ENCODE data around the gene GLI1. TPM values are rescaled to one million over a fixed set of nuclear protein-coding genes. Genes with fewer than 3 reads are reported as not detected.
A peak's percentile ranks its signal among the peaks of the same experiment; 100 is the strongest.

GLI1 gene
- polyA plus RNA-seq, 2 of the 4 experiments (the other 2 are of a cell fraction), result 13.1 to 27.3 TPM

GRCh38 chr12:57416039-57416996 lies 43.3 kb upstream of the GLI1 start:
- Histone ChIP-seq H3K9me3 (no peaks in the 10 kb centered on the region), H3K27ac (peak overlapping the region in 1 of 2 experiments; percentile 74; a peak in 3 of 6 replicates), H3K4me2 (peak overlapping the region; percentile 26; the same call in 2 of the 3 replicates), H3K4me3 (no peak overlapping the region), H3K4me1 (peaks cover 15% of the 10 kb centered on the region)
- FAIRE-seq, result no peak
- CTCF ChIA-PET, result interaction anchor here (0.9 to 3.5 kb wide), 4 partner anchors 36 to 659 kb away, joined by 3 to 21 read pairs (median 3); no protein-coding TSS in a partner anchor
- WGBS (ENCODE audit: missing lambda C conversion rate), result 72% methylated on average over 8 of the region's 8 CpGs
- TF ChIP-seq, protein P1, sequence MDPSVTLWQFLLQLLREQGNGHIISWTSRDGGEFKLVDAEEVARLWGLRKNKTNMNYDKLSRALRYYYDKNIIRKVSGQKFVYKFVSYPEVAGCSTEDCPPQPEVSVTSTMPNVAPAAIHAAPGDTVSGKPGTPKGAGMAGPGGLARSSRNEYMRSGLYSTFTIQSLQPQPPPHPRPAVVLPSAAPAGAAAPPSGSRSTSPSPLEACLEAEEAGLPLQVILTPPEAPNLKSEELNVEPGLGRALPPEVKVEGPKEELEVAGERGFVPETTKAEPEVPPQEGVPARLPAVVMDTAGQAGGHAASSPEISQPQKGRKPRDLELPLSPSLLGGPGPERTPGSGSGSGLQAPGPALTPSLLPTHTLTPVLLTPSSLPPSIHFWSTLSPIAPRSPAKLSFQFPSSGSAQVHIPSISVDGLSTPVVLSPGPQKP (IDR thresholded peaks at IDR 0.05; ENCODE audit: low read depth, low read length), result no peak
- TF ChIP-seq FOSL2 (IDR thresholded peaks at IDR 0.05) (no peak), FOSL2 (CRISPR knock-in tag; IDR thresholded peaks at IDR 0.05) (peak; percentile 12; the same call in 1 of the 2 replicates)
- POLR2A ChIA-PET, result no interaction called here
- peak in 1 of 2 experiments; percentile 76; a peak in 3 of 6 replicates for ATAC-seq
- DNase-seq (ENCODE audit: low read depth in 1 of 2, low spot score in 1 of 2), result peak in 1 of 2 experiments; percentile 30

- H3K27ac ChIP-seq, result no peak overlapping the region
- no peak overlapping the region for H3K4me3 ChIP-seq
- ATAC-seq, result no peak
- peaks cover 15% of the 10 kb centered on the region for H3K4me1 ChIP-seq
- CTCF ChIA-PET, result interaction anchor here (0.6 to 3.5 kb wide), 11 partner anchors 8 to 174 kb away, joined by 3 to 21 read pairs (median 4); partner anchors contain the start of gene INHBC
- POLR2A ChIA-PET, result no interaction called here
- TF ChIP-seq NR3C1 (IDR thresholded peaks at IDR 0.05) (no peak), FOSL2 (IDR thresholded peaks at IDR 0.05) (no peak), FOSL2 (CRISPR knock-in tag; IDR thresholded peaks at IDR 0.05) (no peak), SREBF2 (IDR thresholded peaks at IDR 0.05) (no peak)
- TF ChIP-seq, protein P1 (IDR thresholded peaks at IDR 0.05; ENCODE audit: low read depth, low read length), result no peak
- no peaks in the 10 kb centered on the region for H3K9me3 ChIP-seq
- WGBS (ENCODE audit: missing lambda C conversion rate), result 98% methylated on average over 9 of the region's 9 CpGs
- no peak overlapping the region for H3K4me2 ChIP-seq
- DNase-seq (ENCODE audit: low read depth in 1 of 2, low spot score in 1 of 2), result no peak
- no peak for FAIRE-seq
Measured at GRCh38 chr12:57418255-57418654, 41.3 kb upstream of the GLI1 start.

DNA sequence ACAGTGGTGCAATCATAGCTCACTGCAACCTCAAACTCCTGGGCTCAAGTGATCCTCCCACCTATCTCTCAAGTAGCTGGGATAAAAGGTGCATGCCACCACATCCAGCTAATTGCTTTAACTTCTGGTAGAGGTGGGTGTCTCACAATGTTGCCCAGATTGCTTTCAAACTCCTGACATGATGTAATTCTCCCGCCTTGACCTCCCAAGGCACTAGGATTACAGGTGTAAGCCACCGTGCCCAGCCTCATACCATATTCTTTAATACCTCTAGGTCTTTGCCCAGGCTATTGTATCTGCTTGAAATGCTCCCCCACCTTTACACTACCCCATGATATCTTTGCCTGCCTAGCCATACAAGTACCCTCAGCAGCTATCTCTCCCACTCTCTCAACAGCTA lies 40.1 kb upstream of the GLI1 start:
- no peak for FAIRE-seq
- no peak for DNase-seq (ENCODE audit: low read depth in 1 of 2, low spot score in 1 of 2)
- WGBS (ENCODE audit: missing lambda C conversion rate), result 96% methylated on average over 2 of the region's 2 CpGs
- no peak overlapping the region for H3K4me2 ChIP-seq
- no peak overlapping the region for H3K4me3 ChIP-seq
- POLR2A ChIA-PET, result no interaction called here
- no peak for ATAC-seq
- no peaks in the 10 kb centered on the region for H3K9me3 ChIP-seq
- H3K27ac ChIP-seq, result no peak overlapping the region
- CTCF ChIA-PET, result interaction anchor here (0.5 to 3.5 kb wide), 8 partner anchors 9 to 70 kb away, joined by 3 to 21 read pairs (median 3); partner anchors contain the start of gene INHBC
- TF ChIP-seq RARB (CRISPR knock-in tag; IDR thresholded peaks at IDR 0.05), result no peak
- TF ChIP-seq CHD2 (IDR thresholded peaks at IDR 0.05; ENCODE audit: low read length, partially characterized antibody), result no peak
- no peak for TF ChIP-seq CBX8 (IDR thresholded peaks at IDR 0.05)
- no peak for TF ChIP-seq EHMT2 (IDR thresholded peaks at IDR 0.05; ENCODE audit: low read depth)
- no peak for TF ChIP-seq SREBF2 (IDR thresholded peaks at IDR 0.05)
- TF ChIP-seq FOSB (CRISPR knock-in tag; IDR thresholded peaks at IDR 0.05), result no peak
- no peak for TF ChIP-seq PHF8 (IDR thresholded peaks at IDR 0.05; ENCODE audit: borderline replicate concordance, low read depth)
- TF ChIP-seq, protein P1 (IDR thresholded peaks at IDR 0.05; ENCODE audit: low read depth, low read length), result no peak
- TF ChIP-seq MAFK (IDR thresholded peaks at IDR 0.05; ENCODE audit: partially characterized antibody), result no peak
- TF ChIP-seq ZNF302 (CRISPR knock-in tag; IDR thresholded peaks at IDR 0.05), result no peak
- TF ChIP-seq KDM5A (IDR thresholded peaks at IDR 0.05), result no peak
- no peak for TF ChIP-seq HOXB5 (CRISPR knock-in tag; IDR thresholded peaks at IDR 0.05)
- no peak for TF ChIP-seq HOXA7 (CRISPR knock-in tag; IDR thresholded peaks at IDR 0.05)
- peaks cover 15% of the 10 kb centered on the region for H3K4me1 ChIP-seq
